HepG2 (cell line): Measurements from ENCODE around the gene NAB1. TPM values are rescaled to one million over a fixed set of nuclear protein-coding genes. Genes with fewer than 3 reads are reported as not detected.

Experiments
- ATAD3A ChIP-seq: sonication (generic); formaldehyde crosslinking; IDR thresholded peaks from 2 replicates; pipeline ENCODE4 v1.4.0; 2020; ENCODE audit warnings: missing genetic modification reagents
- ATRX ChIP-seq: sonication (generic); formaldehyde crosslinking; IDR thresholded peaks from 2 replicates; pipeline ENCODE4 v1.4.0; 2020; ENCODE audit warnings: missing genetic modification reagents, borderline replicate concordance
- ETV6 ChIP-seq: sonication (generic); formaldehyde crosslinking; conservative IDR thresholded peaks from 2 replicates; pipeline ENCODE4 v1.4.0; 2020; ENCODE audit warnings: missing genetic modification reagents
- FOXA3 ChIP-seq: IDR thresholded peaks from 2 replicates; pipeline ENCODE4 v1.6.1; 2016; ENCODE audit warnings: missing genetic modification reagents, missing compliant biosample characterization
- FOXJ3 ChIP-seq: sonication (generic); formaldehyde crosslinking; IDR thresholded peaks from 2 replicates; pipeline ENCODE4 v1.4.0; 2020; ENCODE audit warnings: missing genetic modification reagents, mild to moderate bottlenecking, borderline replicate concordance
- GLI4 ChIP-seq: sonication (generic); formaldehyde crosslinking; IDR thresholded peaks from 2 replicates; pipeline ENCODE4 v1.5.1; 2020; ENCODE audit warnings: missing genetic modification reagents, mild to moderate bottlenecking, moderate library complexity, borderline replicate concordance
- KDM4B ChIP-seq: sonication (generic); formaldehyde crosslinking; IDR thresholded peaks from 2 replicates; pipeline ENCODE4 v1.4.0; 2020; ENCODE audit warnings: missing genetic modification reagents
- MED1 ChIP-seq: sonication (generic); formaldehyde crosslinking; IDR thresholded peaks from 2 replicates; pipeline ENCODE4 v1.4.0; 2020; ENCODE audit warnings: missing genetic modification reagents
- NFATC3 ChIP-seq: sonication (generic); formaldehyde crosslinking; IDR thresholded peaks from 2 replicates; pipeline ENCODE4 v1.5.1; 2020; ENCODE audit warnings: mild to moderate bottlenecking, missing genetic modification reagents
- POGZ ChIP-seq: sonication (generic); formaldehyde crosslinking; IDR thresholded peaks from 2 replicates; pipeline ENCODE4 v1.4.0; 2020; ENCODE audit warnings: mild to moderate bottlenecking, missing genetic modification reagents
- RXRB ChIP-seq: IDR thresholded peaks from 2 replicates; pipeline ENCODE4 v1.6.1; 2016; ENCODE audit warnings: borderline replicate concordance, missing genetic modification reagents, missing compliant biosample characterization
- SMARCC2 ChIP-seq: fragments of 450-650 bp; IDR thresholded peaks from 2 replicates; pipeline ENCODE4 v1.6.1; 2017; ENCODE audit warnings: antibody characterized with exemption, mild to moderate bottlenecking
- TCF7 ChIP-seq: sonication (generic); IDR thresholded peaks from 2 replicates; pipeline ENCODE4 v1.6.1; 2016; ENCODE audit warnings: antibody characterized with exemption, low read depth
- XRCC5 ChIP-seq: fragments of 200-400 bp; formaldehyde crosslinking; optimal IDR thresholded peaks from 2 replicates; pipeline ENCODE3; 2017; ENCODE audit warnings: mild to moderate bottlenecking, low read length
- YEATS2 ChIP-seq: sonication (generic); formaldehyde crosslinking; IDR thresholded peaks from 2 replicates; pipeline ENCODE4 v1.4.0; 2020; ENCODE audit warnings: missing genetic modification reagents, borderline replicate concordance
- ZNF3 ChIP-seq: IDR thresholded peaks from 2 replicates; pipeline ENCODE4 v1.7.0; 2017; ENCODE audit warnings: inconsistent platforms
- ZNF34 ChIP-seq: sonication (generic); formaldehyde crosslinking; IDR thresholded peaks from 2 replicates; pipeline ENCODE4 v1.4.0; 2020; ENCODE audit warnings: mild to moderate bottlenecking, missing genetic modification reagents, borderline replicate concordance
- ZNF383 ChIP-seq: sonication (generic); formaldehyde crosslinking; IDR thresholded peaks from 2 replicates; pipeline ENCODE4 v1.4.0; 2020; ENCODE audit warnings: missing genetic modification reagents, mild to moderate bottlenecking, borderline replicate concordance
- ZNF572 ChIP-seq: sonication (generic); formaldehyde crosslinking; IDR thresholded peaks from 2 replicates; pipeline ENCODE4 v1.5.1; 2020; ENCODE audit warnings: mild to moderate bottlenecking, missing genetic modification reagents
- polyA plus RNA-seq, 8 experiments: library from polyadenylated mRNA; depleted of rRNA in 3 of 8; stranded (reverse) in 7 of 8; unstranded in 1 of 8; fragments of >200 nt; fragmentation: Illumina TruSeq in 4 of 8; extraction: Trizol in 4 of 8; gene quantifications; 2 replicates each; pipeline versions ENCODE4 v1.2.1 to v1.2.3, GENCODE V29; 2011 to 2016; ENCODE audit warnings: low read depth in 4 of 8, missing spikeins in 1 of 8, mixed read lengths in 1 of 8; ENCODE audit not compliant: insufficient read depth in 1 of 8
- total RNA-seq, 5 experiments: library from RNA; depleted of rRNA; stranded (reverse); fragments of >200 nt; fragmentation: Illumina TruSeq; extraction: Trizol; gene quantifications; 2 replicates each; pipeline ENCODE4 v1.2.3, GENCODE V29; 2016; ENCODE audit warnings: low read depth in 1 of 5
- TF ChIP-seq, protein P1 (sequence below): sonication (generic); formaldehyde crosslinking; IDR thresholded peaks from 2 replicates; pipeline ENCODE4 v1.9.0; 2021; ENCODE audit warnings: missing genetic modification reagents, mild to moderate bottlenecking, borderline replicate concordance
- TF ChIP-seq, protein P2 (sequence below): sonication (generic); formaldehyde crosslinking; IDR thresholded peaks from 2 replicates; pipeline ENCODE4 v1.4.0; 2020; ENCODE audit warnings: missing genetic modification reagents
- TF ChIP-seq, protein P3 (sequence below): sonication (generic); formaldehyde crosslinking; IDR thresholded peaks from 2 replicates; pipeline ENCODE4 v1.5.1; 2020; ENCODE audit warnings: mild to moderate bottlenecking, moderate library complexity, missing genetic modification reagents
- TF ChIP-seq, protein P4 (sequence below): sonication (generic); formaldehyde crosslinking; IDR thresholded peaks from 2 replicates; pipeline ENCODE4 v1.5.0; 2020; ENCODE audit warnings: mild to moderate bottlenecking, missing genetic modification reagents
- TF ChIP-seq, protein P5 (sequence below): sonication (generic); IDR thresholded peaks from 2 replicates; pipeline ENCODE4 v1.6.1; 2016; ENCODE audit warnings: low read depth, borderline replicate concordance
- TF ChIP-seq, protein P6 (sequence below): sonication (generic); formaldehyde crosslinking; IDR thresholded peaks from 2 replicates; pipeline ENCODE4 v1.8.0; 2022; ENCODE audit warnings: missing genetic modification reagents, low read depth, mild to moderate bottlenecking, borderline replicate concordance

Gene NAB1
- total and polyA plus RNA-seq, 2 of the 13 experiments (the other 11 are each of a cell fraction or from before 2014, with no cell fraction given): 24.5 to 46.0 TPM

DNA sequence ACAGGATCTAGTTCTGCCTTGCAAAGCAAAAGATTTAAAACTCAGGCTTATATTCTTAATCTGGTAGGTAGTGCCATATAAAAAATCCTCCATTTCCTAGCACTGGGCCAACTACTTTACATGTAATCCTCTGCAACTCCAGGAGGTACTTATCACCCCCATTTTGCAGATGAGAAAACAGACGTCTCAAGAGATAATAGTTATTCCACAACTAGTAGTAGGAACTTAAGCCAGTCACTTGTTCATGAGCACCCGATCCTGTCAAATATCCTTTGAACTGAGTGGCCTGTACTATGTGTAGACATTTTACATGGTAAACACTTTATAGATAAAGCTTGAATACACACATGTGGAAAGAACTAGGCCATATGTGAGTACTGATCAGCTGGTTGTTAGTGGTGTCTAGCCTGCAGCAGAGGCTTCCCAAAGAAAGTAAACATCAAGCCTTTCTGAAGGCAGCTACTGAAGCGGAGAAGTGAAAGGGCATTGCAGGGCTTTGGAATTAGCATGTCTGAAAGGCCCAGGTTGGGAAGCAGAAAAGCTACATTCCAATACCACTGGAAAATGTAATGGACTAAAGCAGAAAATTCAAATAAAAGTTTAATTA, 48.0 kb downstream of the NAB1 start (continued):
- TF ChIP-seq XRCC5: no peak
- TF ChIP-seq, protein P1, sequence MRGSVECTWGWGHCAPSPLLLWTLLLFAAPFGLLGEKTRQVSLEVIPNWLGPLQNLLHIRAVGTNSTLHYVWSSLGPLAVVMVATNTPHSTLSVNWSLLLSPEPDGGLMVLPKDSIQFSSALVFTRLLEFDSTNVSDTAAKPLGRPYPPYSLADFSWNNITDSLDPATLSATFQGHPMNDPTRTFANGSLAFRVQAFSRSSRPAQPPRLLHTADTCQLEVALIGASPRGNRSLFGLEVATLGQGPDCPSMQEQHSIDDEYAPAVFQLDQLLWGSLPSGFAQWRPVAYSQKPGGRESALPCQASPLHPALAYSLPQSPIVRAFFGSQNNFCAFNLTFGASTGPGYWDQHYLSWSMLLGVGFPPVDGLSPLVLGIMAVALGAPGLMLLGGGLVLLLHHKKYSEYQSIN (CRISPR knock-in tag): no peak
- no peak for TF ChIP-seq ZNF34
- TF ChIP-seq, protein P2, sequence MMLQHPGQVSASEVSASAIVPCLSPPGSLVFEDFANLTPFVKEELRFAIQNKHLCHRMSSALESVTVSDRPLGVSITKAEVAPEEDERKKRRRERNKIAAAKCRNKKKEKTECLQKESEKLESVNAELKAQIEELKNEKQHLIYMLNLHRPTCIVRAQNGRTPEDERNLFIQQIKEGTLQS (CRISPR knock-in tag): no peak
- TF ChIP-seq FOXA3 (CRISPR knock-in tag): peak; percentile 72
- 0 out of 2 replicates have a peak, but pooled peaks have one; percentile 22 for TF ChIP-seq MED1 (CRISPR knock-in tag)
- TF ChIP-seq SMARCC2: no peak
- TF ChIP-seq ZNF383: no peak
- TF ChIP-seq FOXJ3: no peak
- TF ChIP-seq, protein P3, sequence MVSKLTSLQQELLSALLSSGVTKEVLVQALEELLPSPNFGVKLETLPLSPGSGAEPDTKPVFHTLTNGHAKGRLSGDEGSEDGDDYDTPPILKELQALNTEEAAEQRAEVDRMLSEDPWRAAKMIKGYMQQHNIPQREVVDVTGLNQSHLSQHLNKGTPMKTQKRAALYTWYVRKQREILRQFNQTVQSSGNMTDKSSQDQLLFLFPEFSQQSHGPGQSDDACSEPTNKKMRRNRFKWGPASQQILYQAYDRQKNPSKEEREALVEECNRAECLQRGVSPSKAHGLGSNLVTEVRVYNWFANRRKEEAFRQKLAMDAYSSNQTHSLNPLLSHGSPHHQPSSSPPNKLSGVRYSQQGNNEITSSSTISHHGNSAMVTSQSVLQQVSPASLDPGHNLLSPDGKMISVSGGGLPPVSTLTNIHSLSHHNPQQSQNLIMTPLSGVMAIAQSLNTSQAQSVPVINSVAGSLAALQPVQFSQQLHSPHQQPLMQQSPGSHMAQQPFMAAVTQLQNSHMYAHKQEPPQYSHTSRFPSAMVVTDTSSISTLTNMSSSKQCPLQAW (CRISPR knock-in tag): peak; percentile 58; the same call in 1 of the 2 replicates
- TF ChIP-seq, protein P4, sequence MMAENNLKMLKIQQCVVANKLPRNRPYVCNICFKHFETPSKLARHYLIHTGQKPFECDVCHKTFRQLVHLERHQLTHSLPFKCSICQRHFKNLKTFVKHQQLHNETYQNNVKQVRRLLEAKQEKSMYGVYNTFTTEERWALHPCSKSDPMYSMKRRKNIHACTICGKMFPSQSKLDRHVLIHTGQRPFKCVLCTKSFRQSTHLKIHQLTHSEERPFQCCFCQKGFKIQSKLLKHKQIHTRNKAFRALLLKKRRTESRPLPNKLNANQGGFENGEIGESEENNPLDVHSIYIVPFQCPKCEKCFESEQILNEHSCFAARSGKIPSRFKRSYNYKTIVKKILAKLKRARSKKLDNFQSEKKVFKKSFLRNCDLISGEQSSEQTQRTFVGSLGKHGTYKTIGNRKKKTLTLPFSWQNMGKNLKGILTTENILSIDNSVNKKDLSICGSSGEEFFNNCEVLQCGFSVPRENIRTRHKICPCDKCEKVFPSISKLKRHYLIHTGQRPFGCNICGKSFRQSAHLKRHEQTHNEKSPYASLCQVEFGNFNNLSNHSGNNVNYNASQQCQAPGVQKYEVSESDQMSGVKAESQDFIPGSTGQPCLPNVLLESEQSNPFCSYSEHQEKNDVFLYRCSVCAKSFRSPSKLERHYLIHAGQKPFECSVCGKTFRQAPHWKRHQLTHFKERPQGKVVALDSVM (CRISPR knock-in tag): no peak
- TF ChIP-seq KDM4B: no peak
- TF ChIP-seq ZNF572 (CRISPR knock-in tag): no peak
- TF ChIP-seq ATAD3A (CRISPR knock-in tag): no peak
- TF ChIP-seq TCF7: peak; percentile 13; the same call in 1 of the 2 replicates
- no peak for TF ChIP-seq GLI4 (CRISPR knock-in tag)
- no peak for TF ChIP-seq ETV6 (CRISPR knock-in tag)
- no peak for TF ChIP-seq ATRX (CRISPR knock-in tag)
- TF ChIP-seq, protein P5, sequence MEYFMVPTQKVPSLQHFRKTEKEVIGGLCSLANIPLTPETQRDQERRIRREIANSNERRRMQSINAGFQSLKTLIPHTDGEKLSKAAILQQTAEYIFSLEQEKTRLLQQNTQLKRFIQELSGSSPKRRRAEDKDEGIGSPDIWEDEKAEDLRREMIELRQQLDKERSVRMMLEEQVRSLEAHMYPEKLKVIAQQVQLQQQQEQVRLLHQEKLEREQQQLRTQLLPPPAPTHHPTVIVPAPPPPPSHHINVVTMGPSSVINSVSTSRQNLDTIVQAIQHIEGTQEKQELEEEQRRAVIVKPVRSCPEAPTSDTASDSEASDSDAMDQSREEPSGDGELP: peak; percentile 96
- no peak for TF ChIP-seq YEATS2 (CRISPR knock-in tag)
- no peak for TF ChIP-seq ZNF3 (CRISPR knock-in tag)
- peak; percentile 56; the same call in 1 of the 2 replicates for TF ChIP-seq RXRB (CRISPR knock-in tag)
- TF ChIP-seq, protein P6, sequence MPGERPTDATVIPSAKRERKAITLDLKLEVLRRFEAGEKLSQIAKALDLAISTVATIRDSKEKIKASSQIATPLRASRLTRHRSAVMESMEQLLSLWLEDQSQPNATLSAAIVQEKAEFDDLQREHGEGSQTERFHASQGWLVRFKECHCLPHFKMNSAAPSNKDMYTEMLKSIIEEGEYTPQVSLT (CRISPR knock-in tag): no peak
- TF ChIP-seq POGZ (CRISPR knock-in tag): 0 out of 2 replicates have a peak, but pooled peaks have one; percentile 44
- TF ChIP-seq NFATC3 (CRISPR knock-in tag): no peak
